HG03558 (cell line): Measurements from ENCODE around the gene KIF7.
"Not testable (repeated sequence)": the region's sequence is repeated elsewhere in the genome, so short reads cannot be mapped to it uniquely, and the experiment has no call there.

Experiments
- ATAC-seq: cut with Tn5 transposase; IDR thresholded peaks from one replicate; pipeline ENCODE4 v1.9.1; 2021; ENCODE audit warnings: moderate number of reproducible peaks; ENCODE audit not compliant: unreplicated experiment; ENCODE audit errors: extremely low read depth

KIF7 gene, protein sequence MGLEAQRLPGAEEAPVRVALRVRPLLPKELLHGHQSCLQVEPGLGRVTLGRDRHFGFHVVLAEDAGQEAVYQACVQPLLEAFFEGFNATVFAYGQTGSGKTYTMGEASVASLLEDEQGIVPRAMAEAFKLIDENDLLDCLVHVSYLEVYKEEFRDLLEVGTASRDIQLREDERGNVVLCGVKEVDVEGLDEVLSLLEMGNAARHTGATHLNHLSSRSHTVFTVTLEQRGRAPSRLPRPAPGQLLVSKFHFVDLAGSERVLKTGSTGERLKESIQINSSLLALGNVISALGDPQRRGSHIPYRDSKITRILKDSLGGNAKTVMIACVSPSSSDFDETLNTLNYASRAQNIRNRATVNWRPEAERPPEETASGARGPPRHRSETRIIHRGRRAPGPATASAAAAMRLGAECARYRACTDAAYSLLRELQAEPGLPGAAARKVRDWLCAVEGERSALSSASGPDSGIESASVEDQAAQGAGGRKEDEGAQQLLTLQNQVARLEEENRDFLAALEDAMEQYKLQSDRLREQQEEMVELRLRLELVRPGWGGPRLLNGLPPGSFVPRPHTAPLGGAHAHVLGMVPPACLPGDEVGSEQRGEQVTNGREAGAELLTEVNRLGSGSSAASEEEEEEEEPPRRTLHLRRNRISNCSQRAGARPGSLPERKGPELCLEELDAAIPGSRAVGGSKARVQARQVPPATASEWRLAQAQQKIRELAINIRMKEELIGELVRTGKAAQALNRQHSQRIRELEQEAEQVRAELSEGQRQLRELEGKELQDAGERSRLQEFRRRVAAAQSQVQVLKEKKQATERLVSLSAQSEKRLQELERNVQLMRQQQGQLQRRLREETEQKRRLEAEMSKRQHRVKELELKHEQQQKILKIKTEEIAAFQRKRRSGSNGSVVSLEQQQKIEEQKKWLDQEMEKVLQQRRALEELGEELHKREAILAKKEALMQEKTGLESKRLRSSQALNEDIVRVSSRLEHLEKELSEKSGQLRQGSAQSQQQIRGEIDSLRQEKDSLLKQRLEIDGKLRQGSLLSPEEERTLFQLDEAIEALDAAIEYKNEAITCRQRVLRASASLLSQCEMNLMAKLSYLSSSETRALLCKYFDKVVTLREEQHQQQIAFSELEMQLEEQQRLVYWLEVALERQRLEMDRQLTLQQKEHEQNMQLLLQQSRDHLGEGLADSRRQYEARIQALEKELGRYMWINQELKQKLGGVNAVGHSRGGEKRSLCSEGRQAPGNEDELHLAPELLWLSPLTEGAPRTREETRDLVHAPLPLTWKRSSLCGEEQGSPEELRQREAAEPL (N-terminal part only)

DNA sequence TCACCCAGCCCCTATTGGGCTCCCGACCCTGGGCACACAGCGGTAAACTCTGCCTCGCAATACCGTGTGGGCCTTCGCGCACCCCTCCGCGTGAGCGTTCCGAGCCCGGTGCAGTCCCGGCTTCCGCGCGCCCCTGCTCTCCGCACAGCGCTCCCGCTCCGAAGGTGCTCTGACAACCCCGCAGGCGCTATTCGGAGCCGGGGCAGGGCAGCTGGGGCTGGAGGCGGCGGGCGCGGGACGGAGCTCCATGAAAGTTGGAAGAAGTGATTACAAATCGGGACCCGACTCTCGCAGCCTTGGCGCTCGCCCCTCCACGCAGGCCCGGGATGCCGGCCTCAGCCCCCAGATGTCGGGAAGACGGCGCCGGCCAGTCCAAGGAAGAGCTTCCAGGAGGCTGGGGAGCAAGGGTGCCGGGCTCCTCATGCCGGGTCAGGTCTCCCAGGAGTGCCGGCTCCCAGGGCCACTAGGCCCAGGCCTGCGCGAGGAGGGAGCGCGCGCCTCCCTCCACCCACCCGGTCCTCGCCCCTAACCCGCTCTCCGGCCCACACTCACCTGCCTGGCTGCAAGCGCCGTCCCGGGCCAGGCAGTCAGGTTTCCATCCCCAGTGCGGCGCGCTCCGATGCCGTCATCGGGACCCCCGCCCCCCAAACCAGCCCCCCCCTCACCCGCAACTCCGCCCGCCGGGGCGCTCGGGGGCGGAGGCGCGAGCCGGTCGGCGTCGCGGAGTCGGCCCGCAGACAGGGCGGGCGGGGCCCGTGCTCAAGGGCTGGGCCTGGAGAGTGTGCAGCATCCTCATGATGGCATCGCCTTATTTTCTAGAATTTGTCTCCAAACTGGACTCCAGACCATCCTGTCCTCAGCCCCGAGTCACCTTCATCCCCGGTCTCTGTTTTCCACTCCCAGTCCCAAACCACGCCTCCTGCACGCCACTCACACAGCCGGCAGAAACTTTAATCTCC lies at the start of gene KIF7:
TSS of gene KIF7 (minus strand) at position 621 of the 959 bp plus-strand sequence. CDS start 2,537 bp downstream, outside the sequence.
- no peak for ATAC-seq

DNA sequence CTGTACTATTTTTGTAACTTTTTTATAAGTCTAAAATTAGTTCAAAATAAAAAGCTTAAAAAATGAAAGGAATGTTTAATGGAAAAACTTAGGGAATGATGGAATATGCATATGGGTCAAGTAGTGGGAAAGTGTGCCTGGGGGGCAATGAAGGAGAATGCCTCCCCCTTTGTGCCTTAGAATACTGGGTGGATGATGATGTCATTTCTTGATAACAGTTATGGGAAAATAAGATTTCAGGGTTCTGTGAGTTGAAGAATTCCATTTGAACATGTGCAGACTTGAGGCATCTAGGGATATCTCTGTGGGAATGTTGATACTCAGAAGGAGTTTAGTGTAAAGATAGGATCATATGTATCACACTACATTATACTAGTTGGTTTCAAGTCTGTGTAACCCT lies 49.1 kb upstream of the KIF7 start:
- no peak for ATAC-seq

DNA sequence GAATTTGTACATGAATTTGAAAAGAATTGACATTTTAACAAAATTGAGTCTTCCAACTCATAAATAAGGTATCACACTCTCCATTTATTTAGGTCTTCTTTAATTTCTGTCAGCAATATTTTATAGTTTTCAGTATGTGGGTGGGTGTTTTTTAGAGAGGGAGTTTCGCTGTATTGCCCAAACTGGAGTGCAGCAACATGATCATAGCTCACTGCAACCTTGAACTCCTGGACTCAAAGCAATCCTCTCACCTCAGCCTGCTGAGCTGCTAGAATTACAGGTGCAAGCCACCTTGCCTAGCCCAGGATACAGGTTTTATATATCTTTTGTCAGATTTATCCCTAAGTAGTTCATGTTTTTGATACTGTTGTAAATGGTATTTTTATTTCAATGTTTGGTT lies 39.9 kb upstream of the KIF7 start:
- ATAC-seq = no peak

DNA sequence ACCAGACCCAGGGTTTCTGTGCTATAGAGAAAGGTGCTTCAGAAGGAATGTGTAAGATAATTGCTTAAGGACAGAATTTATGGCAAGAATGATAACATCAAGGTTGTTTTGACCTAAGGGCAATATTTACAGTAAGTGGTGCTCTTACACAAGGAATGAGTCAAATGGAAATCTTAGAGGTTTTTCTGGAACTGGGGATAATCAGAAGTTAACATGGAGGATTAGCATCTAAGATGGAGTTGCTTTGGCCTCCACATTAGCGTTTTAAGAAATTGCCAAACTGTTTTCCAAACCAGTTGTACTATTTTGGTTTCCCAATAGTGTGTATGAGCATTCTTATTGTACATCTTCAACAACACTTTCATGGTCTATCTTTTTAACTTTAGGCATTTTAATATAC lies 38.4 kb upstream of the KIF7 start:
- ATAC-seq = no peak

DNA sequence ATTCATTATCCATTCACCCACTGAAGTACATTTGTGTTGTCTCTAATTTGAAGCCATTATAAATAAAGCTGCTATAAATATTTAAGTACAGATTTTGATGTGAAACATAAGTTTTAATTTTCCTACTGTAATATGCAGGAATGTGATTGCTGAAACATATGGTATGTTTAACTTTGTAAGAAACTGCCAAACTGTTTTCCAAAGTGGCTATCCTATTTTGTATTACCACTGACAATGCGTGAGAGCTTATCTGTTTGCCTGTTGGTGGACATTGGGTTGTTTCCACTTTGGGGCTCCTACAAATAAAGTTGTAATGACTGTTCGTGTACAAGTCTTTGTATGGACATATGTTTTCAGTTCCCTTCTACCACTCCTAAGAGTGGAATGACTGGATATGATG lies 37.8 kb upstream of the KIF7 start:
- ATAC-seq = no peak

DNA sequence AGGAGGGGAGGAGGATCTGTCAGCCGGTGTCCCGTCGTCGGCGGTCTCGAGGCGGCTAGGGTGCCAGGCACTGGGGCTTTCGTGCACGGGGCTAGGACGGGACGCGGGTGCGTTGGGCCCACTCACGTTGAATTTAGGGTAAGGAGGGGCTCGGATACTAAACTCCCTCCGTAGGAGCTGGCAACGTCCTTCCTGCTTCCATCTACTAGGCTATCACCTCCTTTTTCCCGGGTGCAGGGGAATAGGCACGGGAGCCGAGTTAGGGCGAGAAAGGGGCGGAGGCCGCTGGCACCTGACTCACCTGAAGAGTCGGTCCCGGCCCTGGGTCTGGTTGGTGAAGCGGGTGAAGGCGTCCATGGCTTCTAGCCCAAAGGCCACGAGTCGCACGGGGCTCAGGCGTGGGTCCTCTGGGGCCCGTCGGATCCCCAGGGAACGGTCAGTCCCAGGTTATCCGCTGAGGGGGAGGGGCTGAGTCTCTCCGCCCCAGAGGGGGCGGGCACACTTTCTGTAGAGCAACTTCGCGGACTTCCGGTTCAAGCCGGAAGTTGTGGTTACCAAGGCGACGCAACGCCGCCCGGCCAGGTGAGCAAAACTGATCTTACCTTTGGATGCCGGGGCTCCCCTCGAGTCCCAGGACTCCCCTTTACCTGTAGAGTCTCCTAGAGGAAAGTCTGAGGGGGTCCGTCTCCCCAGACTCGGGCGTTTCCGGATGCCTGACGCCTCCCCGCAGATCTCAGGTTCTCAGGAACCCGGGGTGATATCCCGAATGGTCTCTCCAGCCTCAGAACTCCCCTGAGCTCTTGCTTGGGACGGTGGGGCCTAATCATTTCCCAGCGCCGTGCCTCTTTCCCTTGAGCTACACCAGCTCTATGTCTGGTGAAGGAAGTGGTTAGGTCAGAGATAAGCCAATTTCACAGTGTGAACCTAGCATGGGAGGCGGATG lies 35.3 kb upstream of the KIF7 start, which contains the start of the genes PEX11A and WDR93:
TSS of gene PEX11A (minus strand) at position 479 of the 943 bp plus-strand sequence. CDS start at position 357, 122 bp downstream.
TSS of gene WDR93 (plus strand) at position 536 of the 943 bp plus-strand sequence. CDS start 10,936 bp downstream, outside the sequence.
- no peak for ATAC-seq

DNA sequence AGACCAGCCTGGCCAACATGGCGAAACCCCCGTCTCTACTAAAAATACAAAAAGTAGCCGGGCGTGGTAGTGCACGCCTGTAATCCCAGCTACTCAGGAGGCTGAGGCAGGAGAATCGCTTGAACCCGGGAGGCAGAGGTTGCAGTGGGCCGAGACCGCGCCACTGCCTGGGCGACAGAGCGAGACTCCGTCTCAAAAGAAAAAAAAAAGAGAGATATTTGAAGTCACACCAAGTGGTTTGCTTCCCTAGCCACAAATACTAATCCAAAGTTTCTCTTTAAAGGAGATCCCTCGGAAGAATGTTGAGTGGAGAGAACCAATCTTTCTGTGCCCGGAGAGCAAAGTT lies 34.6 kb upstream of the KIF7 start:
- not testable (repeated sequence) for ATAC-seq

DNA sequence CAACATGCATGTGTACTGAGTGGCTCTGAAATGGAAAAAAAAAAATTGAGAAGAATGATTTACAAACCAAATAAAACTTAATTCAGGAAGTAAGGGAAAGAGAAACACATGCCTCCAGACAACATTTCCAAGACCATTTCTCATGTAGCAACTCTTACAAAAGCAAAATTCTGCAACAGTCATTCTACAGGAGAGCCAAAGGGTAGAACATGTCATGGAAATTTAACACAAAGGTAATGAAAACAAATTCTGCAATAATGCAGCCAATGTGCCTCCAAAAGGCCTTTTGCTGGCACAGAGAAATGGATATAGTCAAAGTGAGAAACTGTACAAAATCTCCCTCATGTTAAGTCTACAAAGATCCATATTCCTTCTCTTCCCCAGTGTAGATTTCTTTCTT lies 31.3 kb upstream of the KIF7 start:
- no peak for ATAC-seq

DNA sequence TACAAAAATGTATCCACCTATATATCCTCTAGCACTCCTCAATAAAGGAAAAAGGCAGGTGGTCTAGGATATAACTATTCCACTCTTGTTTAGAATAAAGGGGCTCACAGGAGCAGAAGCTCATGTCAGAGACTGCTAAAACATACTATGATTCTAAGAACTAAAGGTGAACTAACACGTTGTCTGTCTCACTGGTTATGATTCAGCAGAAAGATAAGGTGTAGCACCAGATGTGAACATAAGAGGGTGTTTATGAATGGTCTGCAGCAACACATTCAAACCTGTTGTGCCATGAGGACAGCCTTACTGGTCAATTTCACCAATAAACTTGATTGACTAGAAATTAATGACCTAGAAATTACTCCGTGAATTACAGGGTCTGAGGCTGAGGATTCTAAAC lies 30.7 kb upstream of the KIF7 start:
- no peak for ATAC-seq

DNA sequence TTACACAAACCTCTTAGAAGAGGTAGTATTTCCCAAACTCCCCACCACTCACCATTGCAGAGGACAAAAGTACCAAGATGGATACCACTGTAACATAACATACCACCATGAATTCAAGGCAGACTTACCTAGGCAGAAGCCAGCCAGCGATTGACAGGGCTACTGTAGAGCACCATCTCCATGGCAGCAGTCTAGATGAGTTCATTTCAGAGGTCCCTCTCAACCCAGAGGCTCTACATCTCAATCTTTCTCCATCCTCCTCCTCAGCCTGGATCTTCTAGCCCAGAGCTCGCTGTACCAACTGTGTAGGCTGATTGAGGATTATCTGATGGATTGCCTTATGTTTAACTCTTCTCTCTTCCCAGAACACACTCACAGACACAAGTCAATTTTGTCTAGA lies 25.9 kb upstream of the KIF7 start:
- no peak for ATAC-seq

DNA sequence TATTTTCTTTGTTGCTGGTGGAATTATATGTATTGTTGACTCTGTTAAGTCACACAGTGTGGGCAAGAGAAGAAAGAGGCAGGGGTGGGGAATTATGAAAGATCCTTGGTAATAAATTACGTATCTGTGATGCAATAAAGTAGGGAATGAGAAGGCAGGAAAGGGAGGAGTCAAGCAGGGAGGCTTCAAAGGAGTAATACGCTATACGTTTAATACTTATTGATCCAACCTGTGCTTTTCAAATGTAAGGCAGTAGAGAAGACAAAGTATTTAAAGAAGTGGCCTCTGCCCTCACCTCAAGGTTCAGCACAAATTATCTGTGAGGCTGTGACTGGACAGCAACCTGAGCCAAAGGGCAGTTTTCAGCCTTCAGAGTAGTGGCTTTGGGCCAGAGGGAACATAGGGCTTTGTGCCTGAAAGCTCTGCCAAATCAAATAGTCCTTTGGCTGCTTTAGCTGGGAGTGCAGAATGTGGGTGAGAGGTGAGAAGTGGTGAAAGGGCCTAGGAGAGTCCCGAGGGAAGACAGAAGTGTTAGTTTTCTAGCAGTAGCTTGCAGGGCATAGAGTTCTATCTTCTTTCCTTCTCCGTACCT lies 25.1 kb upstream of the KIF7 start:
- no peak for ATAC-seq

DNA sequence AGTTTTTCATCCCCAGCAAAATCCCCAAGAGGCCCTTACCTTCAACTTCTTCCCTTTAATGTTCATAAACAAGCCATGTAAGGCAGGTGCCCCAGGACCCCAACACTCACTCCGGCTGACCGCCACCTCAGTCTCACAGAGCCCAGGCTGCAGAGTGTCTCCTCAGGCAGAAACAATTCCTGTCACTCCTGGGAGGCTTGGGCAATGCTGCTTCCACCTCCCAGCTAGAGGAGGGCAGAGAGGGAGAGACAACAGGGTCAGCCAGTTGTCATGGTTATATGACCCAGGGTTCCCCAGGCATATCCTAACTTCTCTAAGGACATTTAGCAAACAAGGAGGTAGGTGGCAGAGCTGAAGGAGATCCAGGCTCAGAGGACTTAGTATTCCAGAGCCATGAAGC lies 23.9 kb upstream of the KIF7 start, which contains the start of gene PLIN1:
TSS of gene PLIN1 (minus strand) at position 156 of the 400 bp plus-strand sequence. CDS start 1,878 bp downstream, outside the sequence.
- no peak for ATAC-seq

DNA sequence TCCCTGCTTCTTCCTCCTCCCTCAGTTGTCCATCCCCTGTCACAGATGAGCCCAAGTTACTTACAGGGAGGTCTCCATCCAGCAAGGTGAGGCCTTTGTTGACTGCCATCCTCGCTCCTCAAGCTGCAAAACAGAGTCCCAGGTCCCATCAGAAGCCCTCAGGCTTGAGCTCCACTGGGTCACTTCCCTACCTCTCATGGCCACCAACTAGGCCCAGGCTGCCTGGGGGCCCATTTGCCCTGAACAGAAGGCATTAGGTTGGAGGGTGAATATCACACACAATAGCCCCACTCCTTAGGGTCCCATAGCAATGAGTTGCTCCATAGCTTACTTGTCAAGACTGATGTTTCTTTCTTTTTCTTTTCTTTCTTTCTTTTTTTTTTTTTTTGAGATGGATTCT lies 22.1 kb upstream of the KIF7 start:
- ATAC-seq = no peak

DNA sequence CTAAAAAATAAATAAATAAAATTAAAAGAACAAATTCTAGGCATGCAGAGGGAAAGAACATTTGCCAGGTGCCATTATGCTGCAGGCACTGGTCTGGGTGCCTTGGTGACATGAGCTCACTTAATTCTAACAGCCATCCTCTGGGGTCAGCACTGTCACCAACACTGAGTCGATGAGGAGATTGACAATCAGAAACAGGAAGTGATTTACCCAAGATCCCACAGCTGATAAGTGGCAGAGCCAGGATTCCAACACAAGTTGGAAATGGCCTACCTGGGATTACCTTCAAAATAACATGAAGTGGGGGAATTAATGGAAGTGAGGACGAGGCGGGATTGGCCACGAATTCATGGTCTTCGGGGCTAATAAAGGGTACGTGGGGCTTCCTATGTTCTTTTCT lies 20.3 kb upstream of the KIF7 start:
- no peak for ATAC-seq

DNA sequence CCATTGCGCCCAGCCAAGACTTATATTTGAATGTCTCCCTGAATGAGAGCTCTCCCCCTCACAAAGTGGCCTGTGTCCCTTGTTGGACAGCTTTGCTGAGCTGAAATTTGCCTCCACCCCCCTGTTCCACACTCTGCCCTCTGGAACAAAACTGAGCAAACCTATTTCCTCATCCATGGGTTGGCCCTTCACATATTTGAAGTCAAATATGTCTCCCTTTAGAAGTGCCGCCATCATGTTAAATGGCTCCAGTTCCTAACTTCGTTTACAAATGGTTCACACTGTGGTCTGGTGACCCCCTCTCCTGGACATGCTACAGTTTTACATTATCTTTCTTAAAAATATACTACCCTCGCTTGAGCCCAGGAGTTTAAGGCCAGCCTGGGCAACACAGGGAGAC lies 19.3 kb upstream of the KIF7 start:
- no peak for ATAC-seq

DNA sequence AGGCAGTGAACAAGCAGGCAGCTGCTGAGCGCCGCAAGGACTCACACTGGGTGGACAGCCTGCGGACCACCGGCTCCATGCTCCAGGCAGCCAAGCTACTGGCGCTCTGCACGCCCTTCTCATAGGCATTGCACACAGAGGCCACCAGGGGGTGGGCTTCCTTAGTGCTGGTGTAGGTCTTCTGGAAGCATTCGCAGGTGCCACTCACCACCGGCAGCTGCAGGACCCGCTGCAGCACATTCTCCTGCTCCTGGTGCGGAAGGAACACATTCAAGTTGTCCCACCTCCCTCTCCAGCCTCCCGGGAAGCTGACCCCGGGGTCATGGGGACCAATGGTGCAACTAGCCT lies 17.9 kb upstream of the KIF7 start:
- ATAC-seq = no peak

DNA sequence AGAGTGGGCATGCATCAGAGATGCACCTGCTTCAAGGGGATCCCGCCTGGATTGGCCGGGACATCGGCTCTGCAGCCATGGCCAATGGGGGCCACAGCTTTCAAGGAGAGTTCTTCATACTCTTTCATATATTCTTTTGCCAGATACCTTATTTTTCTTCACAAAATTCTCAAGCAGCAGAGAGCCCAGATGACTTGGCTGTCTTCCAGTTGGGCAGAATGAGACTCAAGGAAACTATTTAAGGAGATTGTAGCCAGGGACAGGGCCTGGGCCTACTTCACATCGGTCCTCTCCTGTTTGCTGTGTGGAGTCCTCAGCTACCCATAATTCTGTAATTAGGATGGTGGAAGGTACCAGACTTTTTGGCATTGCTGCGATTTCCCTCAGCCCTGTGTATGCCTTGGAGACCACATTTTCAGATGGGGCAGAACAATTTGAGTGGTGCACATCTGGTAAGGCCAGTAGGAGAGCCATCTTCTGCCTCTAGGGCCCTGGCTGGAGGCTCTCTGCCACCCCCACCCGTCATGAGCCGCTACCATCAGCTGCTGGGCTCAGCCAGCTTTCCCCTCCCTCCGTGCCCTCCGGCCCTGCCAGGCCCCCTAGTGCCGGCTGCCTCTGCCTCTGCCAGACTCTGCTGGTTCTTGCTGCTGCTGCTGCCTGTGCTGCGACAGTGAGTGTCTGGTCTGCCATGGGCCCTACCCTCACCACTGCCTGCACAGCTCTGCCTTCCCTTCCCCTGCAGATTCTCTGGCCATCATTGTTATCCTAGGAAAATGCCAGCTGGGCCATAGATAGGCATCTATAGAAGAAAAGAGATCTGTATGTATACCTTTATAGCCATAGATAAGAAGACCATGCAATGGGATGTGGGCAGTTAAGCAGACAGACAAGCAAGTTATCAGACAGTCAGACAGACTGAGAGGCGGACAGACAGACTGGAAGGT lies 17.2 kb upstream of the KIF7 start:
- no peak for ATAC-seq
